Endothelial cell of umbilical vein (primary cell): ENCODE results near the gene TMEM217. TPM values are rescaled to one million over a fixed set of nuclear protein-coding genes. Genes with fewer than 3 reads are reported as not detected.

Experiments
- BruUV-seq: library from RNA; stranded (reverse); fragments of 400-500 nt; replicated peaks from 2 replicates; lab custom pipeline; 2021; lab: Mats Ljungman, UMichigan
- CTCF ChIA-PET: fragments of 300-600, 350-600 bp; sonication (Branson Sonifier 250); formaldehyde crosslinking; loops from one replicate; lab custom pipeline; 2021; ENCODE audit warnings: antibody characterized with exemption, inconsistent platforms; lab: Charles Lee
- POLR2A ChIA-PET: fragments of 300-600, 350-600 bp; sonication (Branson Sonifier 250); formaldehyde crosslinking; loops from one replicate; lab custom pipeline; 2021; ENCODE audit warnings: antibody characterized with exemption, inconsistent platforms; lab: Charles Lee
- DNase-seq: peaks from one replicate; pipeline ENCODE4 v3.0.0-alpha.2; 2011; ENCODE audit warnings: low read depth, low spot score
- FAIRE-seq: peaks from 2 replicates; lab custom pipeline; 2011; peaks lifted over from hg19 to GRCh38; lab: Jason Lieb, UNC
- H2AFZ ChIP-seq: 2 replicates; pipeline ENCODE4 v1.6.0; 2012; ENCODE audit warnings: low read depth, low read length, control low read depth, inconsistent platforms
- H3K27ac ChIP-seq: 2 replicates; pipeline ENCODE4 v1.5.1; 2011; ENCODE audit warnings: low read depth, mild to moderate bottlenecking, control low read depth, low read length, moderate library complexity; ENCODE audit not compliant: insufficient read depth
- H3K27me3 ChIP-seq, 2 experiments: 2 replicates each; pipeline versions ENCODE4 v1.6.0 to v1.6.1; 2011; ENCODE audit warnings: low read length in 2 of 2, mixed read lengths in 1 of 2; ENCODE audit not compliant: control insufficient read depth in 2 of 2, insufficient read depth in 2 of 2
- H3K36me3 ChIP-seq, 2 experiments: 2 replicates in 1 of 2; 3 replicates in 1 of 2; pipeline ENCODE4 v1.5.1; 2011; ENCODE audit warnings: low read length in 2 of 2, mild to moderate bottlenecking in 1 of 2, moderate library complexity in 1 of 2; ENCODE audit not compliant: control insufficient read depth in 2 of 2, insufficient read depth in 2 of 2; ENCODE audit errors: extremely low read depth in 1 of 2
- H3K4me1 ChIP-seq: 3 replicates; pipeline ENCODE4 v1.5.1; 2011; ENCODE audit warnings: mild to moderate bottlenecking, low read length; ENCODE audit not compliant: control insufficient read depth, insufficient read depth; ENCODE audit errors: extremely low read depth
- H3K4me2 ChIP-seq: 2 replicates; pipeline ENCODE4 v1.6.1; 2011; ENCODE audit warnings: low read length, control low read depth, mixed read lengths; ENCODE audit not compliant: insufficient read depth
- H3K4me3 ChIP-seq, 3 experiments: fragments of 200-600 bp in 1 of 3; sonication (generic), shearing (Covaris generic) in 1 of 3; replicated peaks in 1 of 3; 2 replicates each; pipeline ENCODE4 v1.5.1; 2011 to 2016; ENCODE audit warnings: control low read depth in 3 of 3, low read length in 3 of 3, mild to moderate bottlenecking in 2 of 3, inconsistent platforms in 1 of 3, low read depth in 1 of 3, moderate library complexity in 1 of 3; ENCODE audit not compliant: insufficient read depth in 1 of 3
- H3K79me2 ChIP-seq: 2 replicates; pipeline ENCODE4 v1.6.0; 2012; ENCODE audit warnings: low read length, inconsistent platforms; ENCODE audit not compliant: control insufficient read depth, insufficient read depth
- H3K9ac ChIP-seq: replicated peaks from 2 replicates; pipeline ENCODE3; 2011; ENCODE audit warnings: low read length, control low read depth; ENCODE audit not compliant: insufficient read depth; ENCODE audit errors: extremely low read depth
- H3K9me1 ChIP-seq: replicated peaks from 3 replicates; pipeline ENCODE4 v1.6.0; 2011; ENCODE audit warnings: mild to moderate bottlenecking, low read length; ENCODE audit not compliant: control insufficient read depth, insufficient read depth; ENCODE audit errors: extremely low read depth
- H3K9me3 ChIP-seq: replicated peaks from 2 replicates; pipeline ENCODE4 v1.5.1; 2012; ENCODE audit warnings: low read length, inconsistent platforms; ENCODE audit not compliant: control insufficient read depth, insufficient read depth
- H4K20me1 ChIP-seq: replicated peaks from 2 replicates; pipeline ENCODE3; 2011; ENCODE audit warnings: mild to moderate bottlenecking, low read length; ENCODE audit not compliant: control insufficient read depth, insufficient read depth; ENCODE audit errors: extremely low read depth
- CTCF ChIP-seq, 2 donors: IDR thresholded peaks; 1 replicate in 1 of 2; 2 replicates in 1 of 2; pipeline ENCODE4 v1.5.1; 2011; ENCODE audit warnings: low read length in 2 of 2, mild to moderate bottlenecking in 2 of 2, moderate library complexity in 2 of 2, control low read depth in 1 of 2, inconsistent platforms in 1 of 2, low read depth in 1 of 2; ENCODE audit not compliant: insufficient read depth in 1 of 2; ENCODE audit errors: extremely low read depth in 1 of 2
- EZH2 ChIP-seq: IDR thresholded peaks from 2 replicates; pipeline ENCODE4 v1.6.1; 2012; ENCODE audit warnings: borderline replicate concordance, low read depth, mild to moderate bottlenecking, moderate library complexity, low read length, inconsistent platforms; ENCODE audit not compliant: severe bottlenecking
- FOS ChIP-seq: IDR thresholded peaks from 2 replicates; pipeline ENCODE4 v1.6.1; 2011; ENCODE audit warnings: mild to moderate bottlenecking, low read length, moderate library complexity, borderline replicate concordance; ENCODE audit not compliant: insufficient read depth
- GATA2 ChIP-seq: IDR thresholded peaks from 2 replicates; pipeline ENCODE4 v1.7.0; 2011; ENCODE audit warnings: low read depth, mild to moderate bottlenecking, moderate library complexity, mixed read lengths, low read length; ENCODE audit not compliant: insufficient read length, insufficient read depth
- JUN ChIP-seq: IDR thresholded peaks from 2 replicates; pipeline ENCODE4 v1.6.1; 2011; ENCODE audit warnings: borderline replicate concordance, low read depth; ENCODE audit not compliant: insufficient read length, insufficient read depth
- MAX ChIP-seq: IDR thresholded peaks from 2 replicates; pipeline ENCODE4 v1.6.1; 2011; ENCODE audit not compliant: insufficient read depth, insufficient read length
- MYC ChIP-seq: IDR thresholded peaks from one replicate; pipeline ENCODE4 v1.6.1; 2011; ENCODE audit warnings: mild to moderate bottlenecking, low read depth, low read length
- POLR2A ChIP-seq: IDR thresholded peaks from 2 replicates; pipeline ENCODE4 v1.6.1; 2012; ENCODE audit warnings: low read depth, mild to moderate bottlenecking, control low read depth, low read length
- POLR2AphosphoS5 ChIP-seq: IDR thresholded peaks from 2 replicates; pipeline ENCODE4 v1.6.1; 2012; ENCODE audit warnings: low read depth, mild to moderate bottlenecking, control low read depth, low read length, moderate library complexity; ENCODE audit not compliant: insufficient read depth
- dilution Hi-C: fragments of 300-500 bp; cut with MboI; formaldehyde crosslinking; loops from one replicate; pipeline ENCODE4 v1.15.0; 2019; ENCODE audit warnings: low sequenced_read_pairs; ENCODE audit not compliant: extremely low pct_ligation_motif_present
- intact Hi-C: fragments of 100-400 bp; cut with micrococcal nuclease; formaldehyde crosslinking; loops from one replicate; pipeline ENCODE4 v1.10.0; 2022
- polyA plus RNA-seq, 4 experiments: library from polyadenylated mRNA; depleted of rRNA in 3 of 4; stranded (reverse) in 3 of 4; unstranded in 1 of 4; fragments of >200 nt; gene quantifications; 2 replicates each; pipeline versions ENCODE4 v1.2.1 to v1.2.3, GENCODE V29; 2011 to 2012; ENCODE audit warnings: missing spikeins in 1 of 4
- total RNA-seq: library from RNA; stranded (reverse); gene quantifications from 2 replicates; pipeline ENCODE4 v1.2.3, GENCODE V29; 2021

The TMEM217 gene
- total and polyA plus RNA-seq, 2 donors (not counting 3 experiments of a cell fraction or from before 2014, with no cell fraction given): 6.8 to 15.8 TPM

- Histone ChIP-seq H4K20me1 (no peaks in the 10 kb centered on the region), H3K9me1 (no peaks in the 10 kb centered on the region), H3K27ac (no peak overlapping the region), H3K4me1 (peaks cover 13% of the 10 kb centered on the region), H2AFZ (no peak overlapping the region), H3K79me2 (no peaks in the 10 kb centered on the region), H3K4me3 (no peak overlapping the region), H3K9ac (no peak overlapping the region), H3K27me3 (no peaks in the 10 kb centered on the region), H3K9me3 (no peaks in the 10 kb centered on the region), H3K4me2 (no peak overlapping the region), H3K36me3 (no peaks in the 10 kb centered on the region)
- POLR2A ChIA-PET: no interaction called here
- intact Hi-C loops: no loop called here
- no TSS peak for BruUV-seq
- CTCF ChIA-PET: interaction anchor here (1.0 to 2.4 kb wide), 2 partner anchors 9 to 22 kb away, joined by 4 to 8 read pairs; no protein-coding TSS in a partner anchor
- dilution Hi-C loops: no loop called here
- DNase-seq (no peak), FAIRE-seq (no peak)
- TF ChIP-seq MAX: no peak
- no peak for TF ChIP-seq FOS
- TF ChIP-seq POLR2AphosphoS5: no peak
- TF ChIP-seq CTCF (IDR thresholded peaks at IDR 0.05; ENCODE audit: extremely low read depth in 1 of 2, insufficient read depth in 1 of 2, low read depth in 1 of 2, low read length in 2 of 2): no peak
- no peak for TF ChIP-seq JUN
- no peak for TF ChIP-seq POLR2A
- TF ChIP-seq GATA2: no peak
- no peak for TF ChIP-seq EZH2
- TF ChIP-seq MYC: no peak
Measured at GRCh38 chr6:37232430-37233017, 25.4 kb downstream of the TMEM217 start.
